Adrenal gland (tissue), 12 donors: ENCODE measurements around the gene KLF13. TPM values are rescaled to one million over a fixed set of nuclear protein-coding genes. Genes with fewer than 3 reads are reported as not detected.

Experiments
- DNase-seq, 7 donors: peaks; one replicate each; pipeline ENCODE4 v3.0.0-alpha.2; 2019 to 2020
- H3K27ac ChIP-seq, 5 donors: fragments of 200-600 bp; sonication (generic) in 4 of 5; 1 replicate in 3 of 5; 2 replicates in 2 of 5; pipeline versions ENCODE4 v1.5.1 to v1.8.0; 2016 to 2020; ENCODE audit warnings: mild to moderate bottlenecking in 1 of 5
- H3K27me3 ChIP-seq: fragments of 200-600 bp; 2 replicates; pipeline ENCODE4 v1.8.0; 2021
- H3K36me3 ChIP-seq, 2 donors: fragments of 200-600 bp; replicated peaks in 1 of 2; 1 replicate in 1 of 2; 2 replicates in 1 of 2; pipeline versions ENCODE4 v1.5.1 to v1.8.0; 2018 to 2022
- H3K4me1 ChIP-seq, 2 donors: fragments of 200-600 bp; replicated peaks in 1 of 2; 1 replicate in 1 of 2; 2 replicates in 1 of 2; pipeline versions ENCODE4 v1.5.1 to v1.8.0; 2018 to 2021
- H3K4me3 ChIP-seq, 4 donors: fragments of 200-600 bp; sonication (generic) in 3 of 4; one replicate each; pipeline ENCODE4 v1.5.1; 2016 to 2018
- H3K9me3 ChIP-seq, 3 donors: fragments of 200-600 bp; sonication (generic) in 1 of 3; replicated peaks in 1 of 3; 1 replicate in 2 of 3; 2 replicates in 1 of 3; pipeline versions ENCODE4 v1.5.1 to v1.8.0; 2016 to 2021
- CTCF ChIP-seq, 6 experiments: fragments of 450-650 bp in 4 of 6; fragments of 200-600 bp in 2 of 6; sonication (generic) in 1 of 6; IDR thresholded peaks; 1 replicate in 5 of 6; 2 replicates in 1 of 6; pipeline versions ENCODE4 v1.5.1 to v1.8.0; 2016 to 2021; ENCODE audit warnings: antibody characterized with exemption in 6 of 6, mild to moderate bottlenecking in 2 of 6, moderate library complexity in 1 of 6
- POLR2A ChIP-seq, 2 donors: fragments of 450-650 bp; IDR thresholded peaks; one replicate each; pipeline ENCODE4 v1.6.1; 2017; ENCODE audit warnings: antibody characterized with exemption in 2 of 2, mild to moderate bottlenecking in 2 of 2, moderate library complexity in 1 of 2
- WGBS, 4 donors: extraction: QIAGEN DNeasy Blood & Tissue Kit in 2 of 4; methylation state at CpG; one replicate each; pipeline versions ENCODE4 v1.1.5 to v1.1.7; 2013 to 2017; 5-methylcytosine and 5-hydroxymethylcytosine counted together
- intact Hi-C, 2 donors: fragments of 100-400 bp; cut with DNase I; formaldehyde crosslinking; loops; one replicate each; pipeline versions ENCODE4 v1.14.1 to v1.15.0; 2022 to 2023
- polyA plus RNA-seq, 3 donors: library from polyadenylated mRNA; stranded (reverse); fragments of 200-250 nt in 2 of 3; fragments of 350-450 nt in 1 of 3; fragmentation: Illumina TruSeq in 1 of 3; extraction: RNeasy Lipid Tissue Mini Kit (QIAGEN cat#74804) in 1 of 3; gene quantifications; one replicate each; pipeline ENCODE4 v1.2.3, GENCODE V29; 2013 to 2014
- total RNA-seq, 9 donors: library from RNA; depleted of rRNA in 4 of 9; stranded (reverse); fragments of >200 nt in 4 of 9; fragments of 120-200 nt in 1 of 9; fragmentation: NEBNext Ultra II Directional in 1 of 9; extraction: Animal tissue kit (Norgen Biotek cat#: 25700) in 1 of 9; gene quantifications; one replicate each; pipeline versions ENCODE4 v1.1.0 to v1.2.4, GENCODE V29; 2013 to 2023
- donor health status: healthy with polysubstance abuse.
- donor health status: Bipolar disorder and iron deficiency.
- donor health status: DM: yes; HTN: yes; CAD: no.
- donor health status: DM: no; HTN: no; CAD: no.
- donor health status: DM: no; HTN: no; CAD: no.
- donor health status: DM: yes; HTN: yes; CAD: no.

KLF13 gene
- total and polyA plus RNA-seq, 12 donors = 8.4 to 65.9 (median 31.9) TPM

GRCh38 chr15:31360843-31361763 is 34.5 kb downstream of the KLF13 start:
- H3K4me1 ChIP-seq = peaks cover 21 to 64% of the 10 kb centered on the region in 2 donors
- TF ChIP-seq CTCF (IDR thresholded peaks at IDR 0.05) (no peak), POLR2A (IDR thresholded peaks at IDR 0.05) (no peak)
- intact Hi-C loops = loop anchor here (10.0 kb wide), 2 partner anchors 74 to 124 kb away; no protein-coding TSS in a partner anchor
- H3K27ac ChIP-seq = peak overlapping the region in 3 of 5 donors; percentile 35 to 80 (median 47)
- no peaks in the 10 kb centered on the region for H3K9me3 ChIP-seq
- peak in 2 of 7 donors; percentile 34 to 76 for DNase-seq
- H3K36me3 ChIP-seq = no peaks in the 10 kb centered on the region
- no peak overlapping the region for H3K4me3 ChIP-seq
- 47 to 68% (median 62%) methylated on average over 8 to 17 of the region's 17 CpGs for WGBS, 4 donors
- no peaks in the 10 kb centered on the region for H3K27me3 ChIP-seq

DNA sequence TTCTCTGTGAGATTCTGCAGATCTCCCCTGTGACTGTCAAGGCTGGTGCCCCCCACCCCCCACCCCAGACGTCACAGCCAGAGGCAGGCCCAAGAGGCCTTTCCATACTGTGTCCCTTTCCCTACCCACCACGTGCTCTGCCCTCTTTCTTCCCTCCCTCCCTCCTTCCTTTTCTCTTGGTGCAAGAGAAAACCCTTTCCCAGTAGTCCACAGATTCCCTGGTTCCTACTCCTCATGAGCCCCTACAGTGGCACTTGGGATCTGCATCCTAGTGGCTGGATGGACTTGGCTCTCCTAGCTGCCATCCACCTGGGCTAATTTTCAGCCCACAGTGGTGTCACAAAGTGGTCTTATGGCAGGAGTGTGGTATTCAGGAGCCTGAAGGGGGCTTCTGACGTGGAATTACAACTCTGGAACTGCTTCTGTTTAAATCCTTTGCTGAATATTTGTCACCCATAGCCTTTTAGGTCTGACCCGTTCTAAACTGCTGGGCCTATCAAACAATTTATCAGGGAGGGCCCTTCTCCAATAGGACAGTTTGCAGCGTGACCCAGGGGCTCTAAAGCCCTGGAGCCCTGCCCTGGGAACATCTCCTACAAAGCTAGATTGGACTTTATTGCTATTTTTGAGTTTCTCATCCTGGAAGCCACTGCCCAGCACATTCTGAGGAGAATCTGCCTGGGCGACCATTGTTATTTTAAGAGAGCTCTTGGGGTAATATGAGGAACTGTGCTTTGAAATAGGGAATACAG is 35.3 kb downstream of the KLF13 start:
- peaks cover 30 to 72% of the 10 kb centered on the region in 2 donors for H3K4me1 ChIP-seq
- no peak for DNase-seq
- intact Hi-C loops = loop anchor here (10.0 kb wide), 2 partner anchors 73 to 123 kb away; no protein-coding TSS in a partner anchor
- no peaks in the 10 kb centered on the region for H3K36me3 ChIP-seq
- 43 to 63% (median 60%) methylated on average over 5 to 6 of the region's 6 CpGs for WGBS, 4 donors
- TF ChIP-seq POLR2A (IDR thresholded peaks at IDR 0.05) = no peak
- TF ChIP-seq CTCF (IDR thresholded peaks at IDR 0.05) = no peak
- no peak overlapping the region for H3K4me3 ChIP-seq
- H3K27me3 ChIP-seq = no peaks in the 10 kb centered on the region
- no peaks in the 10 kb centered on the region for H3K9me3 ChIP-seq
- peak overlapping the region in 4 of 5 donors; percentile 14 to 80 (median 41) for H3K27ac ChIP-seq

- H3K9me3 ChIP-seq = no peaks in the 10 kb centered on the region
- intact Hi-C loops = loop anchor here (10.0 kb wide), 2 partner anchors 72 to 122 kb away; no protein-coding TSS in a partner anchor
- no peaks in the 10 kb centered on the region for H3K36me3 ChIP-seq
- no peaks in the 10 kb centered on the region for H3K27me3 ChIP-seq
- peaks cover 33 to 82% of the 10 kb centered on the region in 2 donors for H3K4me1 ChIP-seq
- peak overlapping the region in 2 of 5 donors; percentile 35 to 80 for H3K27ac ChIP-seq
- no peak overlapping the region for H3K4me3 ChIP-seq
- no peak for DNase-seq
- TF ChIP-seq CTCF (IDR thresholded peaks at IDR 0.05) (no peak), POLR2A (IDR thresholded peaks at IDR 0.05) (no peak)
- WGBS, 4 donors = 59 to 68% (median 60%) methylated on average over 5 of the region's 5 CpGs
Measured at GRCh38 chr15:31362886-31363285, 36.3 kb downstream of the KLF13 start.
